A673 (cell line): ENCODE results near the gene NCOA3.

Experiments used
- EZH2 ChIP-seq: fragments of 200-600 bp; sonication (generic); IDR thresholded peaks from 2 replicates; pipeline ENCODE4 v1.6.1; 2017; ENCODE audit warnings: borderline replicate concordance, low read depth, mild to moderate bottlenecking, mixed read lengths, antibody characterized with exemption, low read length; ENCODE audit not compliant: poor library complexity, severe bottlenecking
- TF ChIP-seq, protein P1 (sequence below): fragments of 300-800, 200-600 bp; sonication (generic); conservative IDR thresholded peaks from 2 replicates; pipeline ENCODE4 v1.5.1; 2017; ENCODE audit warnings: low read depth, mild to moderate bottlenecking, antibody characterized with exemption, low read length, moderate library complexity, mixed read lengths

DNA sequence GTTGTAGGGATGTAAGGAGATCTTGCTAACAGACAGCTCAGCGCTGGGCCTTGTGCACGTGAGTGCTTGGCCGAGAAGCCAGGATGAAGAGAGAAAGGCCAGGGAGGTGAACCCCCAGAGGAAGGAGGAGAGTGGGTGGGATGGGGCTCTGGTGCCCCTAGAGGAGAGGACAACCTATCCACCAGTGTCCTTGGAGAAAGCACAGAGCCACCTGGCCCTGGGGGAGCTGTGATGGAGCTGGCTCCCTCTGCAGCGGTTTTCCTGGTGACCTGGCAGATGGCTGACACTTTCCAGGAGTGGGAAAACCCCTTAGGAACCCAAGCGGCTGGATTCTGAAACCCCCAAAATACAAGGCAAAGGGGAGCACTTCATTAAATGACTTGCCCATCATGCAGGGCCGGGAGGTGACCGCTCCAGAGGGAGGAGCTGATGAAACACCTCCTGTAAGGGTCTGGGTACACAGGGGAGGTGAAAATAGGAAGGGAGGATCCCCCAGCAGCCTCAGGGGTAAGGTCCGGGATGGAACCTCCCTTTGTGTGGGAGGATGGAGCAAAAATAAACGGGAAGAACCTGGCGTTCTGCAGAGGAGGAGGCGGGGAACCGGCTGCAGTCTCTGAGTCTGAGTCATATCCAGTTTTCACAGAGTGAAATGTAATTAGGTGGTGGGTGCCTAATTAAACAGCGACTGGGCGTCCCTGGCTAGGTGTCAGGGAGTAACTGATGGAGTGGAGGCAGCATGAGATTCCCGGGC, 203.2 kb downstream of the NCOA3 start:
- TF ChIP-seq, protein P1, sequence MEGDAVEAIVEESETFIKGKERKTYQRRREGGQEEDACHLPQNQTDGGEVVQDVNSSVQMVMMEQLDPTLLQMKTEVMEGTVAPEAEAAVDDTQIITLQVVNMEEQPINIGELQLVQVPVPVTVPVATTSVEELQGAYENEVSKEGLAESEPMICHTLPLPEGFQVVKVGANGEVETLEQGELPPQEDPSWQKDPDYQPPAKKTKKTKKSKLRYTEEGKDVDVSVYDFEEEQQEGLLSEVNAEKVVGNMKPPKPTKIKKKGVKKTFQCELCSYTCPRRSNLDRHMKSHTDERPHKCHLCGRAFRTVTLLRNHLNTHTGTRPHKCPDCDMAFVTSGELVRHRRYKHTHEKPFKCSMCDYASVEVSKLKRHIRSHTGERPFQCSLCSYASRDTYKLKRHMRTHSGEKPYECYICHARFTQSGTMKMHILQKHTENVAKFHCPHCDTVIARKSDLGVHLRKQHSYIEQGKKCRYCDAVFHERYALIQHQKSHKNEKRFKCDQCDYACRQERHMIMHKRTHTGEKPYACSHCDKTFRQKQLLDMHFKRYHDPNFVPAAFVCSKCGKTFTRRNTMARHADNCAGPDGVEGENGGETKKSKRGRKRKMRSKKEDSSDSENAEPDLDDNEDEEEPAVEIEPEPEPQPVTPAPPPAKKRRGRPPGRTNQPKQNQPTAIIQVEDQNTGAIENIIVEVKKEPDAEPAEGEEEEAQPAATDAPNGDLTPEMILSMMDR = no peak
- no peak for TF ChIP-seq EZH2
